Right lobe of liver (tissue), 6 donors: ENCODE measurements around the gene FAIM. TPM values are rescaled to one million over a fixed set of nuclear protein-coding genes. Genes with fewer than 3 reads are reported as not detected.
"Not testable (repeated sequence)": the region's sequence is repeated elsewhere in the genome, so short reads cannot be mapped to it uniquely, and the experiment has no call there.

ENCODE experiments used
- ATAC-seq, 4 donors: fragments of 200-7000 bp; cut with Tn5 transposase; one replicate each; pipeline ENCODE4 v1.9.1; 2020; ENCODE audit warnings: mild to moderate bottlenecking in 4 of 4, moderate library complexity in 4 of 4
- DNase-seq, 3 donors: peaks; one replicate each; pipeline ENCODE4 v3.0.0-alpha.2; 2020
- H3K27ac ChIP-seq, 3 donors: fragments of 200-600 bp; one replicate each; pipeline ENCODE4 v1.8.0; 2022
- H3K27me3 ChIP-seq, 2 donors: fragments of 200-600 bp; one replicate each; pipeline ENCODE4 v1.8.0; 2022
- H3K36me3 ChIP-seq, 4 donors: fragments of 200-600 bp; sonication (generic) in 1 of 4; one replicate each; pipeline versions ENCODE4 v1.5.1 to v1.8.0; 2017 to 2022; ENCODE audit warnings: control low read depth in 1 of 4
- H3K4me1 ChIP-seq, 4 donors: fragments of 200-600 bp; sonication (generic) in 1 of 4; one replicate each; pipeline versions ENCODE4 v1.5.1 to v1.8.0; 2017 to 2022; ENCODE audit warnings: control low read depth in 1 of 4
- H3K4me3 ChIP-seq, 3 donors: fragments of 200-600 bp; one replicate each; pipeline ENCODE4 v1.8.0; 2022
- H3K9me3 ChIP-seq, 4 donors: fragments of 200-600 bp; sonication (generic) in 1 of 4; one replicate each; pipeline versions ENCODE4 v1.5.1 to v1.8.0; 2017 to 2022; ENCODE audit warnings: control low read depth in 1 of 4
- CTCF ChIP-seq, 4 donors: fragments of 200-600 bp in 3 of 4; fragments of 450-650 bp in 1 of 4; IDR thresholded peaks; one replicate each; pipeline versions ENCODE4 v1.5.1 to v1.8.0; 2016 to 2022; ENCODE audit warnings: antibody characterized with exemption in 4 of 4, mild to moderate bottlenecking in 2 of 4
- POLR2A ChIP-seq: fragments of 450-650 bp; IDR thresholded peaks from one replicate; pipeline ENCODE4 v1.6.1; 2017; ENCODE audit warnings: antibody characterized with exemption, mild to moderate bottlenecking
- WGBS: methylation state at CpG from one replicate; pipeline ENCODE4 v1.1.6; 2018; ENCODE audit warnings: low coverage, low lambda C conversion rate; ENCODE audit not compliant: insufficient coverage; ENCODE audit errors: missing lambda C conversion rate; 5-methylcytosine and 5-hydroxymethylcytosine counted together
- intact Hi-C, 2 donors: fragments of 100-400 bp; cut with DNase I; formaldehyde crosslinking; loops; one replicate each; pipeline versions ENCODE4 v1.11.2 to v1.14.1; 2022
- total RNA-seq, 6 experiments: library from RNA; depleted of rRNA in 2 of 6; stranded (reverse); fragments of >200 nt in 2 of 6; fragmentation: NEBNext Ultra II Directional in 3 of 6; extraction: Animal tissue kit (Norgen Biotek cat#: 25700) in 3 of 6; gene quantifications; one replicate each; pipeline versions ENCODE4 v1.1.0 to v1.2.4, GENCODE V29; 2016 to 2023
- donor health status: DM: no; HTN: yes; CAD: no.
- donor health status: DM: no; HTN: no; CAD: no.
- donor health status: DM: no; HTN: no; CAD: no.
- donor health status: DM: no; HTN: yes; CAD: no.
- donor health status: DM: no; HTN: yes; CAD: no.

The FAIM gene
- total RNA-seq, 6 experiments from 2014 or later: 3.3 to 6.1 (median 3.9) TPM

- Histone ChIP-seq H3K9me3 (no peaks in the 10 kb centered on the region), H3K4me1 (peaks cover 0 to 9% (median 0%) of the 10 kb centered on the region in 4 donors), H3K36me3 (no peaks in the 10 kb centered on the region), H3K27me3 (no peaks in the 10 kb centered on the region), H3K4me3 (no peak overlapping the region), H3K27ac (no peak overlapping the region)
- no peak for TF ChIP-seq CTCF (IDR thresholded peaks at IDR 0.05)
- no peak for TF ChIP-seq POLR2A
- DNase-seq (no peak), ATAC-seq (no peak)
- WGBS: 88% methylated on average over 1 of the region's 1 CpG
- intact Hi-C loops: no loop called here
Measured at GRCh38 chr3:138675393-138675792, 66.8 kb downstream of the FAIM start.

DNA sequence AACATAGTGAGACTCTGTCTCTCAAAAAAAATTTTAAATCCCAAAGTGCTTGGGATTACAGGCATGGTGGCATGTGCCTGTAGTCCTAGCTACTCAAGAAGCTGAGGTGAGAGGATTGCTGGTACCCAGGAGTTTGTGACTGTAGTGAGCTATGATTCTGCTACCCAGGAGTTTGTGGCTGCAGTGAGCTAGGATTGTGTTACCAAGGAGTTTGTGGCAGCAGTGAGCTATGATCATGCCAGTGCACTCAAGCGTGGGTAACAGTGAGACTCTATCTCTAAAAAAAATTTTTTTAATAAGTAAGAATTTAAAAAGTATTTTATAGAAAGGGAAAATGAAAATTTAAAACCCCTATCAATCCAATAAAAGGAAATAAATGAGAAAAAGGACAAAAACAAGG, 69.5 kb downstream of the FAIM start:
- intact Hi-C loops: no loop called here
- no peaks in the 10 kb centered on the region for H3K4me1 ChIP-seq
- H3K36me3 ChIP-seq: peaks cover 0 to 4% (median 0%) of the 10 kb centered on the region in 4 donors
- H3K27me3 ChIP-seq: no peaks in the 10 kb centered on the region
- 80% methylated on average over 1 of the region's 1 CpG for WGBS
- no peak overlapping the region for H3K4me3 ChIP-seq
- ATAC-seq (no peak), DNase-seq (no peak)
- no peaks in the 10 kb centered on the region for H3K9me3 ChIP-seq
- no peak overlapping the region for H3K27ac ChIP-seq
- TF ChIP-seq CTCF (IDR thresholded peaks at IDR 0.05) (no peak), POLR2A (no peak)

GRCh38 chr3:138678874-138679392, 70.4 kb downstream of the FAIM start:
- H3K36me3 ChIP-seq: peaks cover 0 to 4% (median 0%) of the 10 kb centered on the region in 4 donors
- no peak overlapping the region for H3K27ac ChIP-seq

DNA sequence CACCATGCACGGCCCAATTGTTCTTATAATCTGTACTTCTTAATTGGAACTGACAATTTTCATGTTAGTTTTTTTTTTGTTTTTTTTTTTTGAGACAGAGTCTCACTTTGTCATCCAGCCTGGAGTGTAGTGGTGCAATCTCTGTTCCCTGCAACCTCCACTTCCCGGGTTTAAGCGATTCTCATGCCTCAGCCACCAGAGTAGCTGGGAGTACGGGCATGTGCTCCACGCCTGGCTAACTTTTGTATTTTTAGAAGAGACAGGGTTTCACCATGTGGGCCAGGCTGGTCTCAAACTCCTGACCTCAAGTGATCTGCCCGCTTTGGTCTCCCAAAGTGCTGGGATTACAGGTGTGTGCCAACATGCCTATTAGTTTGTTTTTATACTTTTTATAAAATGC, 72.4 kb downstream of the FAIM start:
- H3K27ac ChIP-seq, H3K36me3 ChIP-seq, intact Hi-C loops, H3K4me1 ChIP-seq, H3K4me3 ChIP-seq, ATAC-seq, H3K9me3 ChIP-seq, H3K27me3 ChIP-seq, DNase-seq: not testable (repeated sequence)
- WGBS: 95% methylated on average over 6 of the region's 6 CpGs

More at GRCh38 chr3:138678874-138679392, 70.4 kb downstream of the FAIM start:
- H3K4me1 ChIP-seq: no peaks in the 10 kb centered on the region
- H3K9me3 ChIP-seq: no peaks in the 10 kb centered on the region
- no peaks in the 10 kb centered on the region for H3K27me3 ChIP-seq
- ATAC-seq (no peak), DNase-seq (no peak)
- no peak overlapping the region for H3K4me3 ChIP-seq
- 75% methylated on average over 5 of the region's 5 CpGs for WGBS
- no peak for TF ChIP-seq CTCF (IDR thresholded peaks at IDR 0.05)
- TF ChIP-seq POLR2A: no peak
- intact Hi-C loops: no loop called here

- no peak for DNase-seq
Measured at GRCh38 chr3:138681463-138682220, 73.1 kb downstream of the FAIM start.

More at GRCh38 chr3:138681463-138682220, 73.1 kb downstream of the FAIM start:
- Histone ChIP-seq H3K4me1 (peaks cover 0 to 3% (median 0%) of the 10 kb centered on the region in 4 donors), H3K27me3 (no peaks in the 10 kb centered on the region), H3K27ac (peak overlapping the region in 1 of 3 donors; percentile 24), H3K36me3 (peaks cover 0 to 4% (median 0%) of the 10 kb centered on the region in 4 donors), H3K4me3 (no peak overlapping the region), H3K9me3 (no peaks in the 10 kb centered on the region)
- TF ChIP-seq CTCF (IDR thresholded peaks at IDR 0.05) (no peak), POLR2A (no peak)
- ATAC-seq: peak in 2 of 4 donors; percentile 55 to 84
- intact Hi-C loops: no loop called here
- WGBS: 64% methylated on average over 5 of the region's 5 CpGs
